Ovary (tissue), 3 donors: ENCODE data around the gene DMXL2.

ENCODE experiments used
- CTCF ChIP-seq, 3 donors: fragments of 450-650 bp in 2 of 3; fragments of 200-600 bp in 1 of 3; IDR thresholded peaks; one replicate each; pipeline versions ENCODE4 v1.5.1 to v1.8.0; 2016 to 2022; ENCODE audit warnings: antibody characterized with exemption in 3 of 3, mild to moderate bottlenecking in 1 of 3
- EP300 ChIP-seq: sonication (generic); formaldehyde crosslinking; IDR thresholded peaks from one replicate; pipeline ENCODE4 v1.6.1; 2017; ENCODE audit warnings: antibody characterized with exemption
- POLR2A ChIP-seq: fragments of 450-650 bp; IDR thresholded peaks from one replicate; pipeline ENCODE4 v1.6.1; 2017; ENCODE audit warnings: antibody characterized with exemption, mild to moderate bottlenecking, moderate library complexity
- donor health status: DM: no; HTN: no; CAD: no.

- no peak for TF ChIP-seq CTCF (IDR thresholded peaks at IDR 0.05)
- no peak for TF ChIP-seq EP300
- TF ChIP-seq POLR2A: no peak
Measured at GRCh38 chr15:51497806-51498205, 124.8 kb downstream of the DMXL2 start.
